ENCODE results near the gene KCNT2. TPM values are rescaled to one million over a fixed set of nuclear protein-coding genes. Genes with fewer than 3 reads are reported as not detected.

KCNT2 gene
- total and polyA plus RNA-seq, 2 donors (not counting 3 experiments of a cell fraction or from before 2014, with no cell fraction given): 0.46 to 1.6 TPM

DNA sequence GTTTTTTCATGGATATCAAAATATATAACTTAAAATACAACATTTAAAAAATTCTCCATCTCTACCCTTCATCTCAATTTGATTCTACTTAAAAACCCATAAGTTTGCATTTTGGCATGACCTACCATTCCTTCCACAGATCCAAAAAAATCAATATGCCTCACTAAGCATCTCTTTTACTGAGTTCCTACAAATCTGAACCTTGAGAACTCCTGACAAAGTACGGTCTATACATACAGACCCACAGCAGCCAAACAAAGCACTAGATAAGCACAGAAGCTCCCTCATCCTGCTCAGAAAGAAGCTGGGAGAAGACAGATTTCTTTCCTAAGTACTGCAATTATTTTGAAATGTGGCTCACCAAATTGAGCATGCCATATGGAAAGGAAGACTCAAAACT, 167.5 kb downstream of the KCNT2 start:
- Histone ChIP-seq H3K9ac (replicated peaks; ENCODE audit: extremely low read depth, insufficient read depth, low read length) (no peak overlapping the region), H3K9me3 (replicated peaks; ENCODE audit: control insufficient read depth, insufficient read depth, low read length) (no peaks in the 10 kb centered on the region), H3K27ac (ENCODE audit: insufficient read depth, low read depth, low read length) (no peak overlapping the region), H4K20me1 (replicated peaks; ENCODE audit: control insufficient read depth, extremely low read depth, insufficient read depth, low read length) (no peaks in the 10 kb centered on the region), H3K79me2 (ENCODE audit: control insufficient read depth, insufficient read depth, low read length) (no peaks in the 10 kb centered on the region), H3K4me3 (replicated peaks in 1 of 3; ENCODE audit: insufficient read depth in 1 of 3, low read depth in 1 of 3, low read length in 3 of 3) (no peak overlapping the region), H3K9me1 (replicated peaks; ENCODE audit: control insufficient read depth, extremely low read depth, insufficient read depth, low read length) (no peaks in the 10 kb centered on the region), H3K4me2 (ENCODE audit: insufficient read depth, low read length) (no peak overlapping the region), H2AFZ (ENCODE audit: low read depth, low read length) (no peak overlapping the region), H3K36me3 (ENCODE audit: control insufficient read depth in 2 of 2, extremely low read depth in 1 of 2, insufficient read depth in 2 of 2, low read length in 2 of 2) (no peaks in the 10 kb centered on the region), H3K4me1 (ENCODE audit: control insufficient read depth, extremely low read depth, insufficient read depth, low read length) (no peaks in the 10 kb centered on the region), H3K27me3 (ENCODE audit: control insufficient read depth in 2 of 2, insufficient read depth in 2 of 2, low read length in 2 of 2) (no peaks in the 10 kb centered on the region)
- ChIA-PET POLR2A (no interaction called here), CTCF (no interaction called here)
- FAIRE-seq (no peak), DNase-seq (ENCODE audit: low read depth, low spot score) (no peak)
- no TSS peak for BruUV-seq (replicated peaks)
- intact Hi-C loops (cut with micrococcal nuclease) (no loop called here), dilution Hi-C loops (cut with MboI; ENCODE audit: extremely low pct_ligation_motif_present, low sequenced_read_pairs) (no loop called here)
- TF ChIP-seq GATA2 (IDR thresholded peaks at IDR 0.05; ENCODE audit: insufficient read depth, insufficient read length, low read depth, low read length) (no peak), POLR2AphosphoS5 (IDR thresholded peaks at IDR 0.05; ENCODE audit: insufficient read depth, low read depth, low read length) (no peak), MYC (IDR thresholded peaks at IDR 0.05; ENCODE audit: low read depth, low read length) (no peak), FOS (IDR thresholded peaks at IDR 0.05; ENCODE audit: borderline replicate concordance, insufficient read depth, low read length) (no peak), JUN (IDR thresholded peaks at IDR 0.05; ENCODE audit: borderline replicate concordance, insufficient read depth, insufficient read length, low read depth) (no peak), EZH2 (IDR thresholded peaks at IDR 0.05; ENCODE audit: borderline replicate concordance, low read depth, low read length, severe bottlenecking) (no peak)
- TF ChIP-seq, protein P1, sequence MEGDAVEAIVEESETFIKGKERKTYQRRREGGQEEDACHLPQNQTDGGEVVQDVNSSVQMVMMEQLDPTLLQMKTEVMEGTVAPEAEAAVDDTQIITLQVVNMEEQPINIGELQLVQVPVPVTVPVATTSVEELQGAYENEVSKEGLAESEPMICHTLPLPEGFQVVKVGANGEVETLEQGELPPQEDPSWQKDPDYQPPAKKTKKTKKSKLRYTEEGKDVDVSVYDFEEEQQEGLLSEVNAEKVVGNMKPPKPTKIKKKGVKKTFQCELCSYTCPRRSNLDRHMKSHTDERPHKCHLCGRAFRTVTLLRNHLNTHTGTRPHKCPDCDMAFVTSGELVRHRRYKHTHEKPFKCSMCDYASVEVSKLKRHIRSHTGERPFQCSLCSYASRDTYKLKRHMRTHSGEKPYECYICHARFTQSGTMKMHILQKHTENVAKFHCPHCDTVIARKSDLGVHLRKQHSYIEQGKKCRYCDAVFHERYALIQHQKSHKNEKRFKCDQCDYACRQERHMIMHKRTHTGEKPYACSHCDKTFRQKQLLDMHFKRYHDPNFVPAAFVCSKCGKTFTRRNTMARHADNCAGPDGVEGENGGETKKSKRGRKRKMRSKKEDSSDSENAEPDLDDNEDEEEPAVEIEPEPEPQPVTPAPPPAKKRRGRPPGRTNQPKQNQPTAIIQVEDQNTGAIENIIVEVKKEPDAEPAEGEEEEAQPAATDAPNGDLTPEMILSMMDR (IDR thresholded peaks at IDR 0.05; ENCODE audit: extremely low read depth in 1 of 2, insufficient read depth in 1 of 2, low read depth in 1 of 2, low read length in 2 of 2): no peak
- TF ChIP-seq, protein P2, sequence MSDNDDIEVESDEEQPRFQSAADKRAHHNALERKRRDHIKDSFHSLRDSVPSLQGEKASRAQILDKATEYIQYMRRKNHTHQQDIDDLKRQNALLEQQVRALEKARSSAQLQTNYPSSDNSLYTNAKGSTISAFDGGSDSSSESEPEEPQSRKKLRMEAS (IDR thresholded peaks at IDR 0.05; ENCODE audit: insufficient read depth, insufficient read length): no peak
